B cell (primary cell): Measurements from ENCODE around the gene LRRC70. TPM values are rescaled to one million over a fixed set of nuclear protein-coding genes. Genes with fewer than 3 reads are reported as not detected.

Experiments used
- ATAC-seq: fragments of 200-7000 bp; cut with Tn5 transposase; one replicate; pipeline ENCODE4 v1.10.0; 2021; ENCODE audit warnings: low read depth, mild to moderate bottlenecking, moderate number of reproducible peaks, moderate library complexity
- CTCF ChIA-PET: fragments of 350-600 bp; sonication (Branson Sonifier 250); formaldehyde crosslinking; loops from one replicate; lab custom pipeline; 2021; ENCODE audit warnings: antibody characterized with exemption, inconsistent platforms; lab: Charles Lee
- POLR2A ChIA-PET: fragments of 350-600 bp; sonication (Branson Sonifier 250); formaldehyde crosslinking; loops from one replicate; lab custom pipeline; 2021; ENCODE audit warnings: antibody characterized with exemption; lab: Charles Lee
- DNase-seq: peaks from one replicate; pipeline ENCODE4 v3.0.0; 2013
- H2AFZ ChIP-seq: 2 replicates; pipeline ENCODE4 v1.6.1; 2012; ENCODE audit warnings: mild to moderate bottlenecking, low read depth, low read length; ENCODE audit not compliant: insufficient read depth, poor library complexity, severe bottlenecking
- H3K27ac ChIP-seq, 2 donors: 1 replicate in 1 of 2; 2 replicates in 1 of 2; pipeline ENCODE4 v1.5.1; 2012 to 2013; ENCODE audit warnings: low read length in 2 of 2, mild to moderate bottlenecking in 2 of 2, moderate library complexity in 1 of 2
- H3K27me3 ChIP-seq, 4 experiments: fragments of 200-600 bp in 1 of 4; sonication (generic) in 1 of 4; replicated peaks in 1 of 4; 1 replicate in 2 of 4; 2 replicates in 2 of 4; pipeline versions ENCODE4 v1.6.1 to v1.7.0; 2013 to 2016; ENCODE audit warnings: low read length in 3 of 4, mild to moderate bottlenecking in 2 of 4, mixed read lengths in 1 of 4, moderate library complexity in 1 of 4; ENCODE audit not compliant: insufficient read depth in 4 of 4, control insufficient read depth in 3 of 4; ENCODE audit errors: control extremely low read depth in 1 of 4
- H3K36me3 ChIP-seq, 2 experiments: replicated peaks in 1 of 2; 1 replicate in 1 of 2; 2 replicates in 1 of 2; pipeline versions ENCODE4 v1.6.1 to v1.7.1; 2013; ENCODE audit warnings: low read length in 1 of 2; ENCODE audit not compliant: insufficient read depth in 2 of 2, control insufficient read depth in 1 of 2; ENCODE audit errors: control extremely low read depth in 1 of 2, extremely low read depth in 1 of 2
- H3K4me1 ChIP-seq, 2 donors: fragments of 200-600 bp in 1 of 2; sonication (generic) in 1 of 2; 1 replicate in 1 of 2; 2 replicates in 1 of 2; pipeline versions ENCODE4 v1.5.1 to v1.6.1; 2013 to 2017; ENCODE audit warnings: low read length in 2 of 2; ENCODE audit not compliant: control insufficient read depth in 2 of 2, insufficient read depth in 2 of 2
- H3K4me2 ChIP-seq: replicated peaks from 2 replicates; pipeline ENCODE3; 2012; ENCODE audit warnings: mild to moderate bottlenecking, low read depth, low read length; ENCODE audit not compliant: poor library complexity, severe bottlenecking
- H3K4me3 ChIP-seq, 5 experiments: fragments of 200-600 bp in 1 of 5; sonication (generic) in 1 of 5; 1 replicate in 3 of 5; 2 replicates in 2 of 5; pipeline versions ENCODE4 v1.5.1 to v1.7.0; 2011 to 2016; ENCODE audit warnings: low read length in 4 of 5, mild to moderate bottlenecking in 4 of 5, low read depth in 2 of 5, control low read depth in 1 of 5, moderate library complexity in 1 of 5; ENCODE audit not compliant: insufficient read depth in 1 of 5; ENCODE audit errors: control extremely low read depth in 1 of 5, extremely low read depth in 1 of 5
- H3K79me2 ChIP-seq: fragments of 200-600 bp; sonication (generic); one replicate; pipeline ENCODE4 v1.6.0; 2016; ENCODE audit warnings: low read length; ENCODE audit not compliant: control insufficient read depth, insufficient read depth
- H3K9ac ChIP-seq: fragments of 200-600 bp; sonication (generic); 2 replicates; pipeline ENCODE4 v1.6.1; 2017; ENCODE audit warnings: mild to moderate bottlenecking, low read length, moderate library complexity
- H3K9me3 ChIP-seq, 3 donors: one replicate each; pipeline versions ENCODE4 v1.6.1 to v1.7.1; 2013; ENCODE audit warnings: low read length in 2 of 3; ENCODE audit not compliant: control insufficient read depth in 2 of 3, insufficient read depth in 1 of 3; ENCODE audit errors: control extremely low read depth in 1 of 3
- H4K20me1 ChIP-seq: 2 replicates; pipeline ENCODE4 v1.6.0; 2012; ENCODE audit warnings: mild to moderate bottlenecking, low read length; ENCODE audit not compliant: insufficient read depth, control insufficient read depth, poor library complexity, severe bottlenecking
- H3K27ac Mint-ChIP-seq: one replicate; pipeline ENCODE4 v1.8.0; 2021; ENCODE audit warnings: mixed read lengths
- H3K27me3 Mint-ChIP-seq: one replicate; pipeline ENCODE4 v1.8.0; 2021; ENCODE audit warnings: mixed read lengths
- H3K4me1 Mint-ChIP-seq: one replicate; pipeline ENCODE4 v1.8.0; 2021; ENCODE audit warnings: mixed read lengths
- H3K4me3 Mint-ChIP-seq: one replicate; pipeline ENCODE4 v1.8.0; 2021; ENCODE audit warnings: mixed read lengths
- H3K9me3 Mint-ChIP-seq: one replicate; pipeline ENCODE4 v1.8.0; 2022; ENCODE audit warnings: mixed read lengths; ENCODE audit not compliant: insufficient read depth
- EZH2 ChIP-seq: IDR thresholded peaks from 2 replicates; pipeline ENCODE4 v1.6.1; 2012; ENCODE audit warnings: borderline replicate concordance, low read depth, mild to moderate bottlenecking, moderate library complexity, low read length; ENCODE audit not compliant: insufficient read depth, poor library complexity, severe bottlenecking
- WGBS: methylation state at CpG from one replicate; pipeline ENCODE4 v1.1.5; 2013; ENCODE audit warnings: missing lambda C conversion rate; ENCODE audit not compliant: insufficient coverage; 5-methylcytosine and 5-hydroxymethylcytosine counted together
- intact Hi-C: fragments of 100-400 bp; cut with micrococcal nuclease; formaldehyde crosslinking; loops from one replicate; pipeline ENCODE4 v1.10.0; 2022
- polyA plus RNA-seq: library from polyadenylated mRNA; depleted of rRNA; stranded (reverse); fragments of >200 nt; gene quantifications from 2 replicates; pipeline ENCODE4 v1.2.3, GENCODE V29; 2012
- total RNA-seq, 2 donors: library from RNA; stranded (reverse); fragments of 120-200 nt in 1 of 2; gene quantifications; 1 replicate in 1 of 2; 2 replicates in 1 of 2; pipeline versions ENCODE4 v1.2.3 to v1.2.4, GENCODE V29; 2013 to 2022
- TF ChIP-seq, protein P1 (sequence below): fragments of 200-600 bp; IDR thresholded peaks from one replicate; pipeline ENCODE4 v1.8.0; 2022; ENCODE audit warnings: antibody characterized with exemption, mild to moderate bottlenecking

LRRC70 gene
- total and polyA plus RNA-seq, 2 donors (not counting 1 experiment from before 2014, with no cell fraction given) = 2.3 to 3.3 TPM

- no peak overlapping the region for H2AFZ ChIP-seq
- intact Hi-C loops = no loop called here
- H4K20me1 ChIP-seq = no peaks in the 10 kb centered on the region
- H3K4me1 Mint-ChIP-seq = no peaks in the 10 kb centered on the region
- H3K79me2 ChIP-seq = no peaks in the 10 kb centered on the region
- H3K27ac ChIP-seq = no peak overlapping the region
- H3K27me3 ChIP-seq = no peaks in the 10 kb centered on the region
- DNase-seq (no peak), ATAC-seq (no peak)
- H3K9ac ChIP-seq = no peak overlapping the region
- peaks cover 0 to 4% (median 0%) of the 10 kb centered on the region in 3 donors for H3K9me3 ChIP-seq
- no peak overlapping the region for H3K4me2 ChIP-seq
- H3K4me1 ChIP-seq = no peaks in the 10 kb centered on the region
- H3K4me3 ChIP-seq = no peak overlapping the region
- no peak overlapping the region for H3K27ac Mint-ChIP-seq
- ChIA-PET CTCF (no interaction called here), POLR2A (no interaction called here)
- no peaks in the 10 kb centered on the region for H3K9me3 Mint-ChIP-seq
- no peak overlapping the region for H3K4me3 Mint-ChIP-seq
- peaks cover 2 to 6% of the 10 kb centered on the region in 2 experiments for H3K36me3 ChIP-seq
- H3K27me3 Mint-ChIP-seq = no peaks in the 10 kb centered on the region
- TF ChIP-seq, protein P1, sequence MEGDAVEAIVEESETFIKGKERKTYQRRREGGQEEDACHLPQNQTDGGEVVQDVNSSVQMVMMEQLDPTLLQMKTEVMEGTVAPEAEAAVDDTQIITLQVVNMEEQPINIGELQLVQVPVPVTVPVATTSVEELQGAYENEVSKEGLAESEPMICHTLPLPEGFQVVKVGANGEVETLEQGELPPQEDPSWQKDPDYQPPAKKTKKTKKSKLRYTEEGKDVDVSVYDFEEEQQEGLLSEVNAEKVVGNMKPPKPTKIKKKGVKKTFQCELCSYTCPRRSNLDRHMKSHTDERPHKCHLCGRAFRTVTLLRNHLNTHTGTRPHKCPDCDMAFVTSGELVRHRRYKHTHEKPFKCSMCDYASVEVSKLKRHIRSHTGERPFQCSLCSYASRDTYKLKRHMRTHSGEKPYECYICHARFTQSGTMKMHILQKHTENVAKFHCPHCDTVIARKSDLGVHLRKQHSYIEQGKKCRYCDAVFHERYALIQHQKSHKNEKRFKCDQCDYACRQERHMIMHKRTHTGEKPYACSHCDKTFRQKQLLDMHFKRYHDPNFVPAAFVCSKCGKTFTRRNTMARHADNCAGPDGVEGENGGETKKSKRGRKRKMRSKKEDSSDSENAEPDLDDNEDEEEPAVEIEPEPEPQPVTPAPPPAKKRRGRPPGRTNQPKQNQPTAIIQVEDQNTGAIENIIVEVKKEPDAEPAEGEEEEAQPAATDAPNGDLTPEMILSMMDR = no peak
- TF ChIP-seq EZH2 = no peak
These were observed 39.3 kb downstream of the LRRC70 start for GRCh38 chr5:62617943-62618342.

DNA sequence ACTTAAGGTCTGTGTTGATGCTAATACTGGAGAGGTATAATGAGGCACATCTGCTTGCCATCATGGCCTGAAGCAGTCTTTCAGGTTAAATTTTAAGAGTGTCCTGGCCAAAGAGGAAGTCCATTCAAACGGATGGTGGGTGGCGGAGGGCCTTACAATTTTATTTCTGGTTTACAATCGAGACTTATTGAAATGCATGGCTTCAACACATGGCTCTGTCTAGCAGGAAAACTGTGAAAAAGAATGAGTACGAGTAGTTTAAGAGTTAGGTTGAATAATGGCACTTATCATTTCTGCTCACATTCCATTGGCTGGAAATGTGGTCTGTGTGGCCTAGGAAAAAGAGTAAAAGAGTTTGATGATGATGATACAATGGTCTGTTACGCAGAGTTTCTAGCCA lies 42.1 kb downstream of the LRRC70 start:
- ATAC-seq (no peak), DNase-seq (no peak)
- H3K79me2 ChIP-seq = no peaks in the 10 kb centered on the region
- no peak overlapping the region for H3K4me2 ChIP-seq
- CTCF ChIA-PET = no interaction called here
- POLR2A ChIA-PET = no interaction called here
- no peaks in the 10 kb centered on the region for H3K9me3 ChIP-seq
- H3K4me1 ChIP-seq = no peaks in the 10 kb centered on the region
- H3K9ac ChIP-seq = no peak overlapping the region
- no peak overlapping the region for H3K4me3 Mint-ChIP-seq
- no peak overlapping the region for H3K27ac Mint-ChIP-seq
- intact Hi-C loops = no loop called here
- no peak overlapping the region for H2AFZ ChIP-seq
- no peak overlapping the region for H3K4me3 ChIP-seq
- no peaks in the 10 kb centered on the region for H3K9me3 Mint-ChIP-seq
- no peaks in the 10 kb centered on the region for H4K20me1 ChIP-seq
- no peaks in the 10 kb centered on the region for H3K4me1 Mint-ChIP-seq
- no peaks in the 10 kb centered on the region for H3K36me3 ChIP-seq
- WGBS = 94% methylated on average over 5 of the region's 5 CpGs
- TF ChIP-seq, protein P1 = no peak
- no peak for TF ChIP-seq EZH2
- H3K27ac ChIP-seq = no peak overlapping the region
- H3K27me3 Mint-ChIP-seq = no peaks in the 10 kb centered on the region
- no peaks in the 10 kb centered on the region for H3K27me3 ChIP-seq
